K562 (cell line): Measurements from ENCODE around the gene ALKBH4. TPM values are rescaled to one million over a fixed set of nuclear protein-coding genes. Genes with fewer than 3 reads are reported as not detected.

Experiments
- ATAC-seq: fragments of 200-7000 bp; cut with Tn5 transposase; 3 replicates; pipeline ENCODE4 v1.9.1; 2020; ENCODE audit warnings: moderate library complexity
- BruUV-seq: library from RNA; stranded (reverse); fragments of 400-500 nt; replicated peaks from 2 replicates; lab custom pipeline; 2021; lab: Mats Ljungman, UMichigan
- CTCF ChIA-PET: fragments of 300-600 bp; formaldehyde crosslinking; extraction: SDS; loops from one replicate; lab custom pipeline; 2021; ENCODE audit warnings: low intra/inter-chr PET ratio; lab: Yijun Ruan, JAX
- POLR2A ChIA-PET: fragments of 300-600, 350-650 bp; sonication (Branson Sonifier 250); formaldehyde crosslinking; extraction: SDS; loops from one replicate; lab custom pipeline; 2021; ENCODE audit warnings: antibody characterized with exemption, inconsistent platforms; lab: Yijun Ruan, JAX
- DNase-seq, 4 experiments: peaks; one replicate each; pipeline versions ENCODE4 v3.0.0 to v3.0.0-alpha.2; 2011 to 2018; ENCODE audit warnings: low spot score in 3 of 4, mixed read lengths in 3 of 4; ENCODE audit errors: extremely low read depth in 1 of 4
- FAIRE-seq: peaks from 2 replicates; lab custom pipeline; 2011; peaks lifted over from hg19 to GRCh38; lab: Jason Lieb, UNC
- H2AFZ ChIP-seq: 2 replicates; pipeline ENCODE4 v1.6.0; 2011; ENCODE audit warnings: low read depth, low read length, control low read depth, inconsistent platforms
- H3K27ac ChIP-seq: fragments of 200-600 bp; 3 replicates; pipeline ENCODE4 v1.8.0; 2011; ENCODE audit warnings: low read depth, mild to moderate bottlenecking, control low read depth, inconsistent platforms, low read length, moderate library complexity, mixed read lengths; ENCODE audit errors: extremely low read depth
- H3K27me3 ChIP-seq, 2 experiments: fragments of 300-600 bp in 1 of 2; 2 replicates in 1 of 2; 3 replicates in 1 of 2; pipeline versions ENCODE4 v1.6.0 to v1.8.0; 2011; ENCODE audit warnings: inconsistent platforms in 2 of 2, low read length in 2 of 2, mild to moderate bottlenecking in 1 of 2, mixed read lengths in 1 of 2, moderate library complexity in 1 of 2; ENCODE audit not compliant: control insufficient read depth in 2 of 2, insufficient read depth in 2 of 2
- H3K36me3 ChIP-seq: fragments of 300-600 bp; 3 replicates; pipeline ENCODE4 v1.8.0; 2011; ENCODE audit warnings: mild to moderate bottlenecking, low read length, inconsistent platforms; ENCODE audit not compliant: control insufficient read depth, insufficient read depth
- H3K4me1 ChIP-seq, 2 experiments: fragments of 200-600 bp in 1 of 2; replicated peaks in 1 of 2; 2 replicates in 1 of 2; 3 replicates in 1 of 2; pipeline versions ENCODE4 v1.5.1 to v1.8.0; 2011; ENCODE audit warnings: inconsistent platforms in 2 of 2, low read length in 2 of 2, mild to moderate bottlenecking in 1 of 2, mixed read lengths in 1 of 2, moderate library complexity in 1 of 2; ENCODE audit not compliant: control insufficient read depth in 2 of 2, insufficient read depth in 2 of 2
- H3K4me2 ChIP-seq: 2 replicates; pipeline ENCODE4 v1.6.1; 2011; ENCODE audit warnings: low read length, control low read depth, inconsistent platforms, mixed read lengths; ENCODE audit not compliant: insufficient read depth
- H3K4me3 ChIP-seq: fragments of 200-600 bp; sonication (generic), shearing (Covaris generic); 2 replicates; pipeline ENCODE4 v1.5.1; 2016; ENCODE audit warnings: control low read depth, inconsistent platforms
- H3K79me2 ChIP-seq: fragments of 200-600 bp; 3 replicates; pipeline ENCODE4 v1.8.0; 2011; ENCODE audit warnings: low read length, inconsistent platforms; ENCODE audit not compliant: control insufficient read depth, insufficient read depth
- H3K9ac ChIP-seq, 2 experiments: 2 replicates each; pipeline versions ENCODE4 v1.6.0 to v1.6.1; 2011; ENCODE audit warnings: low read depth in 2 of 2, low read length in 2 of 2, control low read depth in 1 of 2, inconsistent platforms in 1 of 2, mild to moderate bottlenecking in 1 of 2, mixed read lengths in 1 of 2; ENCODE audit not compliant: insufficient read depth in 1 of 2
- H3K9me1 ChIP-seq: one replicate; pipeline ENCODE4 v1.6.0; 2011; ENCODE audit warnings: inconsistent platforms, mild to moderate bottlenecking, low read length, moderate library complexity; ENCODE audit not compliant: control insufficient read depth, insufficient read depth
- H3K9me3 ChIP-seq: replicated peaks from 2 replicates; pipeline ENCODE4 v1.5.1; 2011; ENCODE audit warnings: low read depth, low read length, inconsistent platforms; ENCODE audit not compliant: control insufficient read depth, insufficient read depth
- H4K20me1 ChIP-seq: replicated peaks from 2 replicates; pipeline ENCODE4 v1.6.1; 2011; ENCODE audit warnings: low read length, inconsistent platforms, mixed read lengths; ENCODE audit not compliant: control insufficient read depth, insufficient read depth
- CHAMP1 ChIP-seq: fragments of 450-650 bp; IDR thresholded peaks from 2 replicates; pipeline ENCODE4 v1.6.1; 2016; ENCODE audit warnings: mild to moderate bottlenecking
- FOS ChIP-seq: IDR thresholded peaks from 3 replicates; pipeline ENCODE4 v1.6.1; 2011; ENCODE audit not compliant: insufficient read length; ENCODE audit errors: extremely low read depth
- FOXP1 ChIP-seq: sonication (generic); formaldehyde crosslinking; IDR thresholded peaks from 2 replicates; pipeline ENCODE4 v1.8.0; 2022; ENCODE audit warnings: mild to moderate bottlenecking, missing genetic modification reagents
- HMG20A ChIP-seq: fragments of 450-650 bp; formaldehyde crosslinking; conservative IDR thresholded peaks from 2 replicates; pipeline ENCODE4 v1.4.0; 2020; ENCODE audit warnings: mild to moderate bottlenecking, mixed read lengths
- HOXB6 ChIP-seq: fragments of 250-450 bp; sonication (Bioruptor Pico); IDR thresholded peaks from 2 replicates; pipeline ENCODE4 v1.5.1; 2022; ENCODE audit warnings: mild to moderate bottlenecking, borderline replicate concordance
- JUN ChIP-seq, 2 experiments: sonication (generic) in 1 of 2; formaldehyde crosslinking in 1 of 2; IDR thresholded peaks; 2 replicates each; pipeline versions ENCODE4 v1.6.1 to v1.8.0; 2012 to 2022; ENCODE audit warnings: borderline replicate concordance in 2 of 2, mild to moderate bottlenecking in 2 of 2, improper control_type of control experiment in 1 of 2, low read depth in 1 of 2, low read length in 1 of 2, missing genetic modification reagents in 1 of 2
- MIER1 ChIP-seq: fragments of 450-650 bp; IDR thresholded peaks from 2 replicates; pipeline ENCODE4 v1.6.1; 2016; ENCODE audit warnings: antibody characterized with exemption, mild to moderate bottlenecking, low read depth
- NR3C1 ChIP-seq: sonication (generic); formaldehyde crosslinking; IDR thresholded peaks from 2 replicates; pipeline ENCODE4 v1.8.1; 2022; ENCODE audit warnings: missing genetic modification reagents
- TBL1XR1 ChIP-seq, 2 experiments: IDR thresholded peaks; 2 replicates each; pipeline ENCODE4 v1.6.1; 2012; ENCODE audit warnings: improper control_type of control experiment in 2 of 2, low read length in 2 of 2, mild to moderate bottlenecking in 1 of 2
- ZBTB49 ChIP-seq: sonication (generic); formaldehyde crosslinking; IDR thresholded peaks from 2 replicates; pipeline ENCODE4 v1.8.0; 2022; ENCODE audit warnings: missing genetic modification reagents, mild to moderate bottlenecking, borderline replicate concordance
- ZNF184 ChIP-seq: sonication (generic); formaldehyde crosslinking; IDR thresholded peaks from 2 replicates; pipeline ENCODE4 v1.5.0; 2020; ENCODE audit warnings: missing genetic modification reagents
- ZNF253 ChIP-seq: fragments of 250-450 bp; sonication (Bioruptor Pico); conservative IDR thresholded peaks from 2 replicates; pipeline ENCODE4 v1.6.1; 2021; ENCODE audit warnings: mild to moderate bottlenecking
- ZNF740 ChIP-seq, 3 experiments: fragments of 200-800 bp in 1 of 3; sonication (Bioruptor generic) in 1 of 3; sonication (generic) in 1 of 3; formaldehyde crosslinking in 1 of 3; IDR thresholded peaks; 2 replicates each; pipeline versions ENCODE4 v1.6.1 to v1.8.0; 2016 to 2022; ENCODE audit warnings: mild to moderate bottlenecking in 2 of 3, missing compliant biosample characterization in 2 of 3, missing genetic modification characterization in 2 of 3, missing genetic modification reagents in 1 of 3
- ZNF830 ChIP-seq: fragments of 250-450 bp; sonication (Bioruptor Pico); IDR thresholded peaks from 2 replicates; pipeline ENCODE4 v1.5.0; 2021; ENCODE audit warnings: mild to moderate bottlenecking
- whole genome bisulfite sequencing: fragments of 100-300 bp; shearing (Covaris generic); methylation state at CpG from one replicate; pipeline ENCODE4 v1.1.6; 2016; ENCODE audit warnings: low coverage, mixed read lengths; ENCODE audit not compliant: insufficient coverage; ENCODE audit errors: missing lambda C conversion rate; 5-methylcytosine and 5-hydroxymethylcytosine counted together
- in situ Hi-C: fragments of 300-500 bp; cut with MboI; formaldehyde crosslinking; loops from 4 replicates; pipeline ENCODE4 v1.15.0; 2018; ENCODE audit warnings: inconsistent platforms, mixed read lengths
- intact Hi-C: fragments of 100-400 bp; cut with micrococcal nuclease; formaldehyde crosslinking; loops from 2 replicates; pipeline ENCODE4 v1.14.2; 2022
- polyA plus RNA-seq, 8 experiments: library from polyadenylated mRNA; depleted of rRNA in 4 of 8; stranded (reverse) in 5 of 8; unstranded in 3 of 8; fragments of >200 nt; fragmentation: Nextera tagmentation in 2 of 8; fragmentation: Illumina TruSeq in 1 of 8; extraction: Ambion mirVana in 2 of 8; extraction: Trizol in 1 of 8; gene quantifications; 2 replicates each; pipeline versions ENCODE4 v1.2.1 to v1.2.3, GENCODE V29; 2011 to 2014; ENCODE audit warnings: inconsistent platforms in 1 of 8, missing spikeins in 1 of 8
- total RNA-seq, 7 experiments: library from RNA; depleted of rRNA in 6 of 7; stranded (reverse); fragments of >200 nt in 6 of 7; fragmentation: Illumina TruSeq in 2 of 7; extraction: Trizol in 2 of 7; gene quantifications; 2 replicates each; pipeline versions ENCODE4 v1.2.1 to v1.2.3, GENCODE V29; 2011 to 2021; ENCODE audit warnings: low replicate concordance in 1 of 7

Gene ALKBH4
- total and polyA plus RNA-seq, 9 of the 15 experiments (the other 6 are each of a cell fraction or from before 2014, with no cell fraction given): 4.6 to 21.4 (median 11.8) TPM

GRCh38 chr7:102436118-102436517 lies 28.5 kb downstream of the ALKBH4 start:
- H3K9me1 ChIP-seq: no peaks in the 10 kb centered on the region
- CTCF ChIA-PET: no interaction called here
- H3K79me2 ChIP-seq: peaks cover 9% of the 10 kb centered on the region
- intact Hi-C loops (no loop called here), in situ Hi-C loops (no loop called here)
- no peaks in the 10 kb centered on the region for H4K20me1 ChIP-seq
- DNase-seq (no peak), FAIRE-seq (no peak), ATAC-seq (no peak)
- peaks cover 15% of the 10 kb centered on the region; the same call in 1 of the 3 replicates for H3K36me3 ChIP-seq
- no peak overlapping the region for H2AFZ ChIP-seq
- peaks cover 31 to 53% of the 10 kb centered on the region in 2 experiments for H3K4me1 ChIP-seq
- no peaks in the 10 kb centered on the region; a peak in 1 of 5 replicates for H3K27me3 ChIP-seq
- no peak overlapping the region for H3K4me2 ChIP-seq
- no peak overlapping the region for H3K27ac ChIP-seq
- POLR2A ChIA-PET: no interaction called here
- H3K4me3 ChIP-seq: no peak overlapping the region
- TF ChIP-seq FOS (no peak), HOXB6 (CRISPR knock-in tag) (no peak), TBL1XR1 (IDR thresholded peaks at IDR 0.05; ENCODE audit: low read length in 2 of 2) (no peak), HMG20A (CRISPR knock-in tag) (no peak), NR3C1 (CRISPR knock-in tag) (no peak), ZBTB49 (CRISPR knock-in tag) (no peak), ZNF830 (CRISPR knock-in tag) (no peak), FOXP1 (CRISPR knock-in tag) (no peak), JUN (IDR thresholded peaks at IDR 0.05; ENCODE audit: borderline replicate concordance, low read depth, low read length) (no peak), JUN (CRISPR knock-in tag; IDR thresholded peaks at IDR 0.05; ENCODE audit: borderline replicate concordance) (no peak), MIER1 (no peak), ZNF740 (CRISPR knock-in tag; IDR thresholded peaks at IDR 0.05) (no peak), ZNF740 (tag; IDR thresholded peaks at IDR 0.05) (no peak), CHAMP1 (no peak), ZNF184 (CRISPR knock-in tag) (no peak), ZNF253 (CRISPR knock-in tag) (no peak)
- TF ChIP-seq, all 486 proteins: peak for 0
- Histone ChIP-seq H3K9ac (peak overlapping the region in 1 of 2 experiments; percentile 68; a peak in 1 of 4 replicates), H3K9me3 (no peaks in the 10 kb centered on the region)
- BruUV-seq: TSS peak; percentile 48
- 77% methylated on average over 10 of the region's 10 CpGs for WGBS
